ENCODE results near the gene CEMP1. TPM values are rescaled to one million over a fixed set of nuclear protein-coding genes. Genes with fewer than 3 reads are reported as not detected.

The CEMP1 gene
- total and polyA plus RNA-seq, 10 of the 15 experiments (the other 5 are each of a cell fraction or from before 2014, with no cell fraction given): 0.05 to 8.2 (median 1.5) TPM; not detected in 5

GRCh38 chr16:2495041-2495440, 36.2 kb downstream of the CEMP1 start:
- ChIA-PET POLR2A (no interaction called here), CTCF (interaction anchor here (1.1 kb wide), 1 partner anchor 10 kb away, joined by 3 read pairs; no protein-coding TSS in a partner anchor), SMC1A (ENCODE audit: uncharacterized antibody, unreplicated experiment) (no interaction called here), RAD21 (ENCODE audit: unreplicated experiment) (interaction anchor here (0.7 kb wide), 1 partner anchor 157 kb away, joined by 3 read pairs; no protein-coding TSS in a partner anchor)
- intact Hi-C loops (cut with micrococcal nuclease; ENCODE audit: unreplicated experiment) (no loop called here), in situ Hi-C loops (cut with MboI) (loop anchor here (5.0 to 10.0 kb wide), 2 partner anchors 158 to 480 kb away; partner anchors contain the start of gene NPW)
- H3K27ac ChIP-seq (ENCODE audit: control insufficient read depth, insufficient read depth): no peak overlapping the region
- FAIRE-seq (no peak), DNase-seq (ENCODE audit: low read depth, low spot score) (no peak), ATAC-seq (no peak)
- H3K9me3 ChIP-seq (replicated peaks; ENCODE audit: control insufficient read depth, insufficient read depth, low read length): no peaks in the 10 kb centered on the region
- 78% methylated on average over 5 of the region's 5 CpGs for WGBS (ENCODE audit: insufficient coverage, insufficient replicate concordance, low lambda C conversion rate, missing lambda C conversion rate)
- H3K36me3 ChIP-seq (ENCODE audit: control insufficient read depth in 2 of 2, insufficient read depth in 2 of 2, low read length in 1 of 2): peaks cover 0 to 11% of the 10 kb centered on the region in 2 experiments; a peak in 2 of 4 replicates
- no peaks in the 10 kb centered on the region for H3K27me3 ChIP-seq (replicated peaks in 1 of 2; ENCODE audit: control insufficient read depth in 2 of 2, insufficient read depth in 2 of 2, low read length in 1 of 2)
- no peak overlapping the region for H3K4me2 ChIP-seq (ENCODE audit: control insufficient read depth, insufficient read depth)
- H3K4me1 ChIP-seq (ENCODE audit: control insufficient read depth, insufficient read depth, low read length): no peaks in the 10 kb centered on the region
- H2AFZ ChIP-seq (ENCODE audit: control insufficient read depth, low read depth, low read length): no peak overlapping the region
- H3K9ac ChIP-seq (ENCODE audit: control insufficient read depth, insufficient read depth, low read length): no peak overlapping the region
- H3K79me2 ChIP-seq (ENCODE audit: control insufficient read depth, insufficient read depth, low read length): no peaks in the 10 kb centered on the region
- H4K20me1 ChIP-seq (ENCODE audit: control insufficient read depth, insufficient read depth): no peaks in the 10 kb centered on the region
- BruUV-seq (replicated peaks): no TSS peak
- no peak overlapping the region for H3K4me3 ChIP-seq
- TF ChIP-seq KAT2A (conservative IDR thresholded peaks at IDR 0.05; ENCODE audit: control insufficient read depth, low read depth, low read length): no peak
- no peak for TF ChIP-seq SUPT20H (IDR thresholded peaks at IDR 0.05; ENCODE audit: borderline replicate concordance, control insufficient read depth, low read depth, low read length)
- no peak for TF ChIP-seq ETV6 (conservative IDR thresholded peaks at IDR 0.05 in 1 of 2, IDR thresholded peaks at IDR 0.05 in 1 of 2; ENCODE audit: borderline replicate concordance in 1 of 2, low read depth in 1 of 2)
- TF ChIP-seq ZNF217 (IDR thresholded peaks at IDR 0.05): no peak
- TF ChIP-seq CHD2 (IDR thresholded peaks at IDR 0.05; ENCODE audit: borderline replicate concordance, low read depth, low read length): no peak
- no peak for TF ChIP-seq RAD21 (IDR thresholded peaks at IDR 0.05; ENCODE audit: insufficient read depth, low read depth, low read length)
- TF ChIP-seq MXI1 (IDR thresholded peaks at IDR 0.05; ENCODE audit: low read depth, low read length): no peak
- TF ChIP-seq SPI1 (IDR thresholded peaks at IDR 0.05; ENCODE audit: borderline replicate concordance, insufficient read depth, low read depth, low read length): no peak
- no peak for TF ChIP-seq POLR2A (IDR thresholded peaks at IDR 0.05; ENCODE audit: low read depth, low read length)
- TF ChIP-seq CREB1 (IDR thresholded peaks at IDR 0.05; ENCODE audit: low read depth): no peak
- no peak for TF ChIP-seq SRF (IDR thresholded peaks at IDR 0.05; ENCODE audit: low read depth in 2 of 2, low read length in 2 of 2)
- TF ChIP-seq CUX1 (IDR thresholded peaks at IDR 0.05; ENCODE audit: insufficient replicate concordance, low read depth, low read length): no peak
- no peak for TF ChIP-seq SMARCA5 (IDR thresholded peaks at IDR 0.05)
- TF ChIP-seq PBX3 (IDR thresholded peaks at IDR 0.05; ENCODE audit: insufficient replicate concordance, low read depth, low read length): no peak
- no peak for TF ChIP-seq NFYB (IDR thresholded peaks at IDR 0.05; ENCODE audit: insufficient read depth, low read depth, low read length)
- TF ChIP-seq YY1 (IDR thresholded peaks at IDR 0.05; ENCODE audit: low read depth, low read length): no peak
